ENCODE measurements around the gene PDIA6. TPM values are rescaled to one million over a fixed set of nuclear protein-coding genes. Genes with fewer than 3 reads are reported as not detected.

The PDIA6 gene
- total RNA-seq, 2 donors from 2014 or later, result 402 to 408 TPM

GRCh38 chr2:10760794-10761504, 51.6 kb downstream of the PDIA6 start:
- H3K27ac Mint-ChIP-seq, result no peak overlapping the region
- Histone ChIP-seq H3K27ac (ENCODE audit: low read depth, low read length) (no peak overlapping the region), H3K4me1 (ENCODE audit: control insufficient read depth, insufficient read depth, low read length) (no peaks in the 10 kb centered on the region), H3K36me3 (ENCODE audit: control insufficient read depth, insufficient read depth, low read length) (no peaks in the 10 kb centered on the region), H3K27me3 (ENCODE audit: control insufficient read depth, insufficient read depth, low read length, poor library complexity, severe bottlenecking) (no peaks in the 10 kb centered on the region), H3K9me3 (ENCODE audit: control insufficient read depth, low read length) (no peaks in the 10 kb centered on the region), H3K9ac (ENCODE audit: extremely low read depth, low read length, poor library complexity, severe bottlenecking) (no peak overlapping the region), H3K4me3 (ENCODE audit: low read length) (no peak overlapping the region)
- H3K27me3 Mint-ChIP-seq (ENCODE audit: insufficient read depth), result no peaks in the 10 kb centered on the region
- H3K4me1 Mint-ChIP-seq, result no peaks in the 10 kb centered on the region
- H3K9me3 Mint-ChIP-seq, result no peaks in the 10 kb centered on the region
- 87 to 95% methylated on average over 10 to 13 of the region's 13 CpGs for WGBS, 2 experiments (ENCODE audit: insufficient coverage in 1 of 2, insufficient read length in 1 of 2)
- H3K36me3 Mint-ChIP-seq (ENCODE audit: low read depth), result no peaks in the 10 kb centered on the region
- TF ChIP-seq CTCF (conservative IDR thresholded peaks at IDR 0.05), result no peak
- DNase-seq, result peak; percentile 33
- no peak overlapping the region for H3K4me3 Mint-ChIP-seq

GRCh38 chr2:10759151-10759714, 53.4 kb downstream of the PDIA6 start:
- no peaks in the 10 kb centered on the region for H3K4me1 Mint-ChIP-seq
- H3K27me3 Mint-ChIP-seq (ENCODE audit: insufficient read depth), result no peaks in the 10 kb centered on the region
- Histone ChIP-seq H3K27ac (ENCODE audit: low read depth, low read length) (no peak overlapping the region), H3K4me3 (ENCODE audit: low read length) (no peak overlapping the region), H3K27me3 (ENCODE audit: control insufficient read depth, insufficient read depth, low read length, poor library complexity, severe bottlenecking) (no peaks in the 10 kb centered on the region), H3K36me3 (ENCODE audit: control insufficient read depth, insufficient read depth, low read length) (no peaks in the 10 kb centered on the region), H3K4me1 (ENCODE audit: control insufficient read depth, insufficient read depth, low read length) (no peaks in the 10 kb centered on the region), H3K9ac (ENCODE audit: extremely low read depth, low read length, poor library complexity, severe bottlenecking) (no peak overlapping the region), H3K9me3 (ENCODE audit: control insufficient read depth, low read length) (no peaks in the 10 kb centered on the region)
- H3K9me3 Mint-ChIP-seq, result no peaks in the 10 kb centered on the region
- WGBS, 2 experiments (ENCODE audit: insufficient coverage in 1 of 2, insufficient read length in 1 of 2), result 85 to 91% methylated on average over 11 of the region's 11 CpGs
- H3K36me3 Mint-ChIP-seq (ENCODE audit: low read depth), result no peaks in the 10 kb centered on the region
- no peak for TF ChIP-seq CTCF (conservative IDR thresholded peaks at IDR 0.05)
- no peak overlapping the region for H3K27ac Mint-ChIP-seq
- DNase-seq, result no peak
- no peak overlapping the region for H3K4me3 Mint-ChIP-seq

- no peaks in the 10 kb centered on the region for H3K9me3 Mint-ChIP-seq
- 85 to 91% methylated on average over 3 to 6 of the region's 6 CpGs for WGBS, 2 experiments (ENCODE audit: insufficient coverage in 1 of 2, insufficient read length in 1 of 2)
- no peaks in the 10 kb centered on the region for H3K36me3 Mint-ChIP-seq (ENCODE audit: low read depth)
- no peaks in the 10 kb centered on the region for H3K27me3 Mint-ChIP-seq (ENCODE audit: insufficient read depth)
- Histone ChIP-seq H3K27ac (ENCODE audit: low read depth, low read length) (no peak overlapping the region), H3K27me3 (ENCODE audit: control insufficient read depth, insufficient read depth, low read length, poor library complexity, severe bottlenecking) (no peaks in the 10 kb centered on the region), H3K9ac (ENCODE audit: extremely low read depth, low read length, poor library complexity, severe bottlenecking) (no peak overlapping the region), H3K9me3 (ENCODE audit: control insufficient read depth, low read length) (no peaks in the 10 kb centered on the region), H3K4me1 (ENCODE audit: control insufficient read depth, insufficient read depth, low read length) (no peaks in the 10 kb centered on the region), H3K4me3 (ENCODE audit: low read length) (no peak overlapping the region), H3K36me3 (ENCODE audit: control insufficient read depth, insufficient read depth, low read length) (no peaks in the 10 kb centered on the region)
- no peaks in the 10 kb centered on the region for H3K4me1 Mint-ChIP-seq
- H3K4me3 Mint-ChIP-seq, result no peak overlapping the region
- TF ChIP-seq CTCF (conservative IDR thresholded peaks at IDR 0.05), result no peak
- DNase-seq, result no peak
- H3K27ac Mint-ChIP-seq, result no peak overlapping the region
Measured at GRCh38 chr2:10757814-10758286, 54.7 kb downstream of the PDIA6 start.

All from endodermal cell (in vitro differentiated cells).